ENCODE measurements around the gene TRIM44.

The TRIM44 gene

DNA sequence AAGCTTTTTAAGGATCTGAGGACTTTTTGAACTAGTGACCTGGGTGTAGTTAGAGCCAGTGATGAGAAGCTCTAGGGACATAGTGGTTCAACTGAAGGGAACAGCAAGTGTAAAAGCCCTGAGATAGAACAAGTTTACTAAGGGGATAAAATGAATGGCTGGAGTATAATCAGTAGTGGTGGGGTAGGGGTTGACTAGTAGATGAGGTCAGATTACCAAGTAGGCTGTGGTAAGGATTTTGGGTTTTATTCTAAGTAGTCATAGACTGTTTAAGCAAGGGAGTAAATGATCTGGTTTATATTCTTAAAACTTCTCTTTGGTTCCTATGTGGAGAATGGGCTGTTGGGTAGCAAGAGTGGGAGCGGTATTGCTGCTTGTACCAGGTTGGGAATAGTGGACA lies 15.3 kb downstream of the TRIM44 start:
- Histone ChIP-seq H4K20me1 (ENCODE audit: control insufficient read depth, insufficient read depth, low read depth, low read length) (no peaks in the 10 kb centered on the region), H3K4me3 (ENCODE audit: low read length) (no peak overlapping the region), H3K4me1 (ENCODE audit: control insufficient read depth, low read length) (peaks cover 17% of the 10 kb centered on the region), H3K27me3 (ENCODE audit: control insufficient read depth, low read length) (no peaks in the 10 kb centered on the region), H3K27ac (ENCODE audit: low read depth, low read length) (no peak overlapping the region), H3F3A (ENCODE audit: control insufficient read depth, insufficient read depth) (no peaks in the 10 kb centered on the region), H3K36me3 (ENCODE audit: control insufficient read depth, low read length) (no peaks in the 10 kb centered on the region), H3K9me2 (replicated peaks; ENCODE audit: control insufficient read depth, low read length) (no peaks in the 10 kb centered on the region), H3K9me3 (ENCODE audit: control insufficient read depth, insufficient read depth, low read length) (no peaks in the 10 kb centered on the region), H3K79me2 (ENCODE audit: control insufficient read depth, low read length) (peaks cover 4% of the 10 kb centered on the region), H3K4me2 (ENCODE audit: low read length) (no peak overlapping the region)
- TF ChIP-seq, protein P1, sequence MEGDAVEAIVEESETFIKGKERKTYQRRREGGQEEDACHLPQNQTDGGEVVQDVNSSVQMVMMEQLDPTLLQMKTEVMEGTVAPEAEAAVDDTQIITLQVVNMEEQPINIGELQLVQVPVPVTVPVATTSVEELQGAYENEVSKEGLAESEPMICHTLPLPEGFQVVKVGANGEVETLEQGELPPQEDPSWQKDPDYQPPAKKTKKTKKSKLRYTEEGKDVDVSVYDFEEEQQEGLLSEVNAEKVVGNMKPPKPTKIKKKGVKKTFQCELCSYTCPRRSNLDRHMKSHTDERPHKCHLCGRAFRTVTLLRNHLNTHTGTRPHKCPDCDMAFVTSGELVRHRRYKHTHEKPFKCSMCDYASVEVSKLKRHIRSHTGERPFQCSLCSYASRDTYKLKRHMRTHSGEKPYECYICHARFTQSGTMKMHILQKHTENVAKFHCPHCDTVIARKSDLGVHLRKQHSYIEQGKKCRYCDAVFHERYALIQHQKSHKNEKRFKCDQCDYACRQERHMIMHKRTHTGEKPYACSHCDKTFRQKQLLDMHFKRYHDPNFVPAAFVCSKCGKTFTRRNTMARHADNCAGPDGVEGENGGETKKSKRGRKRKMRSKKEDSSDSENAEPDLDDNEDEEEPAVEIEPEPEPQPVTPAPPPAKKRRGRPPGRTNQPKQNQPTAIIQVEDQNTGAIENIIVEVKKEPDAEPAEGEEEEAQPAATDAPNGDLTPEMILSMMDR (IDR thresholded peaks at IDR 0.05; ENCODE audit: low read depth, low read length, poor library complexity, severe bottlenecking): no peak
- no peak for TF ChIP-seq EZH2phosphoT487 (IDR thresholded peaks at IDR 0.05; ENCODE audit: borderline replicate concordance, low read length)

DNA sequence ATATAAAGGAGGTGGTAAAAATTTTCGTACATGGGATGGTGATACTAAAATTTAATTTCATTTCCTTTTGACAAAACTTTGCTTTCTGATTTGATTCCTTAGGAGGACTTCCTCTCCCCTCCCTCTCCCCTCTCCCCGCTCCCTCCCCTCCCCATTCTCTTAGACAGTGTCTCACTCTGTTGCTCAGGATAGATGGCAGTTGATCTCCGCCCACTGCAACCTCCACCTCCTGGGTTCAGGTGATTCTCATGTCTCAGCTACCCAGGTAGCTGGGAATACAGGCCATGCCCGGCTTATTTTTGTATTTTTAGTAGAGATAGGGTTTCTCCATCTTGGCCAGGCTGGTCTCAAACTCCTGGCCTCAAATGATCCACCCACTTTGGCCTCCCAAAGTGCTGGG lies 15.9 kb downstream of the TRIM44 start:
- Histone ChIP-seq H3K4me1 (ENCODE audit: control insufficient read depth, low read length) (peaks cover 22% of the 10 kb centered on the region), H3K27ac (ENCODE audit: low read depth, low read length) (no peak overlapping the region), H3K36me3 (ENCODE audit: control insufficient read depth, low read length) (no peaks in the 10 kb centered on the region), H3K9me3 (ENCODE audit: control insufficient read depth, insufficient read depth, low read length) (no peaks in the 10 kb centered on the region), H4K20me1 (ENCODE audit: control insufficient read depth, insufficient read depth, low read depth, low read length) (no peaks in the 10 kb centered on the region), H3K4me2 (ENCODE audit: low read length) (no peak overlapping the region), H3F3A (ENCODE audit: control insufficient read depth, insufficient read depth) (no peaks in the 10 kb centered on the region), H3K27me3 (ENCODE audit: control insufficient read depth, low read length) (no peaks in the 10 kb centered on the region), H3K79me2 (ENCODE audit: control insufficient read depth, low read length) (peaks cover 3% of the 10 kb centered on the region; the same call in 1 of the 2 replicates), H3K9me2 (replicated peaks; ENCODE audit: control insufficient read depth, low read length) (no peaks in the 10 kb centered on the region), H3K4me3 (ENCODE audit: low read length) (no peak overlapping the region)
- TF ChIP-seq EZH2phosphoT487 (IDR thresholded peaks at IDR 0.05; ENCODE audit: borderline replicate concordance, low read length): no peak
- TF ChIP-seq, protein P1 (IDR thresholded peaks at IDR 0.05; ENCODE audit: low read depth, low read length, poor library complexity, severe bottlenecking): no peak

DNA sequence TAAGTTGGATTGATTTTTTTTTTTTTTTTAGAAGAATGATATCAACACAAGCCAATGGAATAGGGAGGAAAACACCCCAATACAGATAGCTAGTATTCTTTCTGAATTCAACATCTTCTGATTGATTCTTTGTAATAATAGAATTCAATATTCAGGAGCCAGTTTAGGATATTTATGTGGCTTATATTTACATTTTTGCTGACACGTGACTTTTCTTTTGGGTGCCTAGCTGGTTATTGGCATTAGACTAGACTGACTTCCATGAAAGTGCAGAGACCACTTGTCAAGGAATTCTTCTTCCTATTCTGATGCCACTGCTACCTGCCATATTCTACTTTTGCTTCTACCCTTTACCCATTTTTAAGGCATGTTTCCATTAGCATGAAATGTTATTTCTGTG lies 16.4 kb downstream of the TRIM44 start:
- H3F3A ChIP-seq (ENCODE audit: control insufficient read depth, insufficient read depth): no peaks in the 10 kb centered on the region
- no peaks in the 10 kb centered on the region for H3K9me3 ChIP-seq (ENCODE audit: control insufficient read depth, insufficient read depth, low read length)
- H3K36me3 ChIP-seq (ENCODE audit: control insufficient read depth, low read length): no peaks in the 10 kb centered on the region
- H3K27me3 ChIP-seq (ENCODE audit: control insufficient read depth, low read length): no peaks in the 10 kb centered on the region
- H3K27ac ChIP-seq (ENCODE audit: low read depth, low read length): no peak overlapping the region
- H3K4me3 ChIP-seq (ENCODE audit: low read length): no peak overlapping the region
- no peaks in the 10 kb centered on the region for H3K9me2 ChIP-seq (replicated peaks; ENCODE audit: control insufficient read depth, low read length)
- H3K4me2 ChIP-seq (ENCODE audit: low read length): no peak overlapping the region
- peaks cover 5% of the 10 kb centered on the region; the same call in 1 of the 2 replicates for H3K79me2 ChIP-seq (ENCODE audit: control insufficient read depth, low read length)
- H3K4me1 ChIP-seq (ENCODE audit: control insufficient read depth, low read length): peaks cover 27% of the 10 kb centered on the region
- TF ChIP-seq, protein P1 (IDR thresholded peaks at IDR 0.05; ENCODE audit: low read depth, low read length, poor library complexity, severe bottlenecking): no peak
- TF ChIP-seq EZH2phosphoT487 (IDR thresholded peaks at IDR 0.05; ENCODE audit: borderline replicate concordance, low read length): no peak
- H4K20me1 ChIP-seq (ENCODE audit: control insufficient read depth, insufficient read depth, low read depth, low read length): no peaks in the 10 kb centered on the region
